GM10248 (cell line): Measurements from ENCODE around the gene CBR3.

Experiments used
- CTCF ChIA-PET: fragments of 300-600 bp; sonication (Branson Sonifier 250); formaldehyde crosslinking; extraction: SDS; loops from one replicate; lab custom pipeline; 2021; ENCODE audit warnings: antibody characterized with exemption; lab: Yijun Ruan, JAX
- POLR2A ChIA-PET: fragments of 350-650 bp; sonication (Branson Sonifier 250); formaldehyde crosslinking; extraction: SDS; loops from one replicate; lab custom pipeline; 2020; ENCODE audit warnings: antibody characterized with exemption; lab: Yijun Ruan, JAX
- DNase-seq: peaks from one replicate; pipeline ENCODE4 v3.0.0; 2012; ENCODE audit errors: extremely low spot score
- CTCF ChIP-seq: IDR thresholded peaks from 2 replicates; pipeline ENCODE4 v1.5.1; 2012; ENCODE audit warnings: mild to moderate bottlenecking, low read depth; ENCODE audit errors: extremely low read depth, missing control alignments, control extremely low read depth

The CBR3 gene

GRCh38 chr21:36148886-36149285 is 14.0 kb downstream of the CBR3 start:
- DNase-seq: no peak
- ChIA-PET POLR2A (no interaction called here), CTCF (interaction anchor here (1.6 kb wide), 1 partner anchor 16 kb away, joined by 5 read pairs; no protein-coding TSS in a partner anchor)
- no peak for TF ChIP-seq CTCF

- ChIA-PET POLR2A (no interaction called here), CTCF (interaction anchor here (0.9 to 6.9 kb wide), 11 partner anchors 9 to 181 kb away, joined by 3 to 61 read pairs (median 3); no protein-coding TSS in a partner anchor)
- peak; percentile 38 for DNase-seq
- TF ChIP-seq CTCF: no peak
Measured at GRCh38 chr21:36149788-36150711, 15.2 kb downstream of the CBR3 start.

- CTCF ChIA-PET: interaction anchor here (2.5 to 6.9 kb wide), 2 partner anchors 15 to 54 kb away, joined by 8 to 61 read pairs; no protein-coding TSS in a partner anchor
- POLR2A ChIA-PET: no interaction called here
- no peak for DNase-seq
- no peak for TF ChIP-seq CTCF
Measured at GRCh38 chr21:36155603-36156338, 20.9 kb downstream of the CBR3 start.

- TF ChIP-seq CTCF: no peak
- ChIA-PET POLR2A (no interaction called here), CTCF (interaction anchor here (6.9 kb wide), 1 partner anchor 16 kb away, joined by 61 read pairs; no protein-coding TSS in a partner anchor)
- DNase-seq: peak; percentile 99
Measured at GRCh38 chr21:36156339-36156814, 21.5 kb downstream of the CBR3 start.

GRCh38 chr21:36156815-36157670 is 22.2 kb downstream of the CBR3 start, which contains the start of gene DOP1B:
Gene DOP1B, plus strand, starts transcription at chr21:36156824. Its CDS starts 7,910 bp downstream, at chr21:36164734.
- ChIA-PET CTCF (no interaction called here), POLR2A (no interaction called here)
- no peak for TF ChIP-seq CTCF
- DNase-seq: peak; percentile 48
